H4 (cell line): ENCODE measurements around the gene TSGA10. TPM values are rescaled to one million over a fixed set of nuclear protein-coding genes. Genes with fewer than 3 reads are reported as not detected.
A peak's percentile ranks its signal among the peaks of the same experiment; 100 is the strongest.
"Not testable (repeated sequence)": the region's sequence is repeated elsewhere in the genome, so short reads cannot be mapped to it uniquely, and the experiment has no call there.

Experiments used
- DNase-seq: peaks from one replicate; pipeline ENCODE4 v3.0.0-alpha.2; 2015; ENCODE audit warnings: low spot score
- total RNA-seq: library from RNA; depleted of rRNA; stranded (reverse); fragments of >200 nt; shearing (Covaris generic); gene quantifications from 2 replicates; pipeline ENCODE4 v1.2.3, GENCODE V29; 2014

The TSGA10 gene
- total RNA-seq, 1 experiment from 2014 or later = 3.0 TPM

GRCh38 chr2:99152199-99152895 lies 2.4 kb downstream of the TSGA10 start:
- no peak for DNase-seq

- no peak for DNase-seq
Measured at GRCh38 chr2:99150706-99151105, 4.0 kb downstream of the TSGA10 start.

- DNase-seq = peak; percentile 85
Measured at GRCh38 chr2:99141110-99142108, 13.3 kb downstream of the TSGA10 start, which contains the start of gene C2orf15. C2orf15 (plus strand) TSS chr2:99141707; CDS start chr2:99150559, 8,852 bp downstream.

- peak; percentile 18 for DNase-seq
Measured at GRCh38 chr2:99140860-99141109, 14.0 kb downstream of the TSGA10 start.

- DNase-seq = no peak
Measured at GRCh38 chr2:99140056-99140859, 14.5 kb downstream of the TSGA10 start.

- no peak for DNase-seq
Measured at GRCh38 chr2:99139003-99139402, 15.7 kb downstream of the TSGA10 start.

- DNase-seq = not testable (repeated sequence)
Measured at GRCh38 chr2:99135044-99135556, 19.6 kb downstream of the TSGA10 start.

- no peak for DNase-seq
Measured at GRCh38 chr2:99127981-99128380, 26.8 kb downstream of the TSGA10 start.

GRCh38 chr2:99112617-99113016 lies 42.1 kb downstream of the TSGA10 start:
- no peak for DNase-seq

GRCh38 chr2:99111945-99112344 lies 42.8 kb downstream of the TSGA10 start:
- no peak for DNase-seq

- no peak for DNase-seq
Measured at GRCh38 chr2:99111236-99111635, 43.5 kb downstream of the TSGA10 start.

- no peak for DNase-seq
Measured at GRCh38 chr2:99106913-99107312, 47.8 kb downstream of the TSGA10 start.

GRCh38 chr2:99104006-99104405 lies 50.7 kb downstream of the TSGA10 start:
- no peak for DNase-seq

- DNase-seq = peak; percentile 19
Measured at GRCh38 chr2:99101697-99102096, 53.0 kb downstream of the TSGA10 start.

GRCh38 chr2:99096728-99097127 lies 58.0 kb downstream of the TSGA10 start:
- no peak for DNase-seq

- no peak for DNase-seq
Measured at GRCh38 chr2:99088017-99088416, 66.7 kb downstream of the TSGA10 start.

- DNase-seq = no peak
Measured at GRCh38 chr2:99086385-99086784, 68.4 kb downstream of the TSGA10 start.

- peak; percentile 9 for DNase-seq
Measured at GRCh38 chr2:99085421-99085820, 69.3 kb downstream of the TSGA10 start.

GRCh38 chr2:99084256-99084655 lies 70.5 kb downstream of the TSGA10 start:
- DNase-seq = no peak

- DNase-seq = no peak
Measured at GRCh38 chr2:99081891-99082290, 72.9 kb downstream of the TSGA10 start.

GRCh38 chr2:99079226-99079625 lies 75.5 kb downstream of the TSGA10 start:
- no peak for DNase-seq

GRCh38 chr2:99072551-99072950 lies 82.2 kb downstream of the TSGA10 start:
- DNase-seq = no peak
